OCI-LY7 (cell line): ENCODE results near the gene EFNA5. TPM values are rescaled to one million over a fixed set of nuclear protein-coding genes. Genes with fewer than 3 reads are reported as not detected.

Experiments used
- BruUV-seq: library from RNA; stranded (reverse); fragments of 400-500 nt; replicated peaks from 2 replicates; lab custom pipeline; 2021; lab: Mats Ljungman, UMichigan
- CTCF ChIA-PET: fragments of 300-600 bp; sonication (Branson Sonifier 250); formaldehyde crosslinking; loops from one replicate; lab custom pipeline; 2022; ENCODE audit warnings: antibody characterized with exemption; ENCODE audit not compliant: unreplicated experiment; lab: Charles Lee
- POLR2A ChIA-PET: fragments of 300-600 bp; sonication (Branson Sonifier 250); formaldehyde crosslinking; loops from one replicate; lab custom pipeline; 2022; ENCODE audit warnings: antibody characterized with exemption; lab: Charles Lee
- DNase-seq: peaks from one replicate; pipeline ENCODE4 v3.0.0-alpha.2; 2015; ENCODE audit warnings: low spot score
- H2AFZ ChIP-seq: fragments of 200-600 bp; sonication (generic), shearing (Covaris generic); 2 replicates; pipeline ENCODE4 v1.6.1; 2014; ENCODE audit warnings: mild to moderate bottlenecking, antibody characterized with exemption, low read length, moderate library complexity
- H3K27ac ChIP-seq: fragments of 200-600 bp; sonication (generic); 2 replicates; pipeline ENCODE4 v1.5.1; 2014; ENCODE audit warnings: mixed run types, low read depth, mild to moderate bottlenecking, moderate library complexity, low read length, inconsistent platforms; ENCODE audit not compliant: poor library complexity, severe bottlenecking
- H3K36me3 ChIP-seq: fragments of 200-600 bp; sonication (generic); 2 replicates; pipeline ENCODE4 v1.6.1; 2014; ENCODE audit warnings: mild to moderate bottlenecking, antibody characterized with exemption, low read length, moderate library complexity, mixed read lengths; ENCODE audit not compliant: insufficient read depth
- H3K4me1 ChIP-seq: fragments of 200-600 bp; sonication (generic); 2 replicates; pipeline ENCODE4 v1.5.1; 2014; ENCODE audit warnings: mild to moderate bottlenecking, low read length; ENCODE audit not compliant: insufficient read depth, poor library complexity, severe bottlenecking
- H3K4me2 ChIP-seq: fragments of 200-600 bp; sonication (generic); 2 replicates; pipeline ENCODE4 v1.6.1; 2014; ENCODE audit warnings: mild to moderate bottlenecking, low read length
- H3K4me3 ChIP-seq: fragments of 200-600 bp; sonication (generic); 2 replicates; pipeline ENCODE4 v1.5.1; 2014; ENCODE audit warnings: mild to moderate bottlenecking, low read depth, low read length; ENCODE audit not compliant: poor library complexity, severe bottlenecking
- H3K79me2 ChIP-seq: fragments of 200-600 bp; sonication (generic); 2 replicates; pipeline ENCODE4 v1.6.1; 2016; ENCODE audit warnings: low read depth, mild to moderate bottlenecking, low read length, moderate library complexity, mixed read lengths; ENCODE audit not compliant: insufficient read depth
- H3K9me2 ChIP-seq: fragments of 200-600 bp; sonication (generic); 2 replicates; pipeline ENCODE4 v1.6.1; 2016; ENCODE audit warnings: mild to moderate bottlenecking, low read length, mixed read lengths; ENCODE audit not compliant: insufficient read depth
- H3K9me3 ChIP-seq: fragments of 200-600 bp; sonication (generic); 2 replicates; pipeline ENCODE4 v1.6.1; 2014; ENCODE audit warnings: mild to moderate bottlenecking, mixed run types, low read length, mixed read lengths
- H4K20me1 ChIP-seq: fragments of 200-600 bp; sonication (generic); 2 replicates; pipeline ENCODE4 v1.6.1; 2014; ENCODE audit warnings: mild to moderate bottlenecking, antibody characterized with exemption, low read length, moderate library complexity, mixed read lengths; ENCODE audit not compliant: insufficient read depth
- CTCF ChIP-seq: fragments of 200-600 bp; sonication (generic); conservative IDR thresholded peaks from 2 replicates; pipeline ENCODE4 v1.5.1; 2014; ENCODE audit warnings: mild to moderate bottlenecking, antibody characterized with exemption, low read length, moderate library complexity, mixed read lengths
- EZH2phosphoT487 ChIP-seq: fragments of 200-600 bp; sonication (generic); IDR thresholded peaks from 2 replicates; pipeline ENCODE4 v1.6.1; 2018; ENCODE audit warnings: low read depth, borderline replicate concordance, mild to moderate bottlenecking, mixed run types, antibody characterized with exemption, low read length, moderate library complexity, mixed read lengths
- intact Hi-C: fragments of 100-400 bp; cut with micrococcal nuclease; formaldehyde crosslinking; loops from one replicate; pipeline ENCODE4 v1.10.0; 2022; ENCODE audit not compliant: unreplicated experiment
- total RNA-seq, 2 experiments: library from RNA; depleted of rRNA in 1 of 2; stranded (reverse); fragments of >200 nt in 1 of 2; shearing (Covaris generic) in 1 of 2; gene quantifications; 2 replicates each; pipeline ENCODE4 v1.2.3, GENCODE V29; 2014 to 2022

The EFNA5 gene
- total RNA-seq, 2 experiments from 2014 or later: 2.1 to 3.1 TPM

GRCh38 chr5:107468276-107468675 lies 202.5 kb downstream of the EFNA5 start:
- no peaks in the 10 kb centered on the region for H3K36me3 ChIP-seq
- TF ChIP-seq CTCF: no peak
- no peak for TF ChIP-seq EZH2phosphoT487
- H3K27ac ChIP-seq: no peak overlapping the region
- H3K4me2 ChIP-seq: no peak overlapping the region
- H3K4me3 ChIP-seq: no peak overlapping the region
- DNase-seq: no peak
- POLR2A ChIA-PET: interaction anchor here (0.7 to 7.2 kb wide), 19 partner anchors 8 to 124 kb away, joined by 3 to 68 read pairs (median 3); no protein-coding TSS in a partner anchor
- BruUV-seq: no TSS peak
- intact Hi-C loops: no loop called here
- H2AFZ ChIP-seq: peak overlapping the region; percentile 44; the same call in 1 of the 2 replicates
- no peaks in the 10 kb centered on the region for H4K20me1 ChIP-seq
- peaks cover 64% of the 10 kb centered on the region for H3K4me1 ChIP-seq
- H3K9me2 ChIP-seq: no peaks in the 10 kb centered on the region
- H3K9me3 ChIP-seq: no peaks in the 10 kb centered on the region
- CTCF ChIA-PET: interaction anchor here (1.5 kb wide), 1 partner anchor 12 kb away, joined by 4 read pairs; no protein-coding TSS in a partner anchor
- no peaks in the 10 kb centered on the region for H3K79me2 ChIP-seq

- no peak for DNase-seq
- H2AFZ ChIP-seq: no peak overlapping the region
- H3K27ac ChIP-seq: no peak overlapping the region
- H3K4me3 ChIP-seq: no peak overlapping the region
- H3K79me2 ChIP-seq: no peaks in the 10 kb centered on the region
- H3K4me2 ChIP-seq: no peak overlapping the region
- H3K36me3 ChIP-seq: no peaks in the 10 kb centered on the region
- H4K20me1 ChIP-seq: no peaks in the 10 kb centered on the region
- intact Hi-C loops: no loop called here
- ChIA-PET POLR2A (interaction anchor here (0.6 to 7.2 kb wide), 12 partner anchors 8 to 123 kb away, joined by 3 to 68 read pairs (median 4); no protein-coding TSS in a partner anchor), CTCF (no interaction called here)
- BruUV-seq: no TSS peak
- H3K9me2 ChIP-seq: no peaks in the 10 kb centered on the region
- H3K4me1 ChIP-seq: peaks cover 68% of the 10 kb centered on the region
- TF ChIP-seq EZH2phosphoT487 (no peak), CTCF (no peak)
- no peaks in the 10 kb centered on the region for H3K9me3 ChIP-seq
Measured at GRCh38 chr5:107467137-107467932, 203.4 kb downstream of the EFNA5 start.
